Measurements from ENCODE around the gene PET117.
"Not testable (repeated sequence)": the region's sequence is repeated elsewhere in the genome, so short reads cannot be mapped to it uniquely, and the experiment has no call there.

The PET117 gene
- long read RNA-seq, transcript PET117-201 (2 exons, 1,141 nt), result major isoform, 11 of 11 reads
- long read RNA-seq, partial matches to known transcripts, result 0 of 11 reads
- long read RNA-seq, other reads (novel, unspliced or antisense), result 0 of 11 reads

- H3K27ac ChIP-seq (replicated peaks), result peak within 1 kb of the TSS; percentile 96
- no peaks in the 10 kb centered on the region for H3K27me3 ChIP-seq (ENCODE audit: insufficient read depth, poor library complexity, severe bottlenecking)
- TF ChIP-seq REST (IDR thresholded peaks at IDR 0.05; ENCODE audit: insufficient replicate concordance, low read depth) (peak; percentile 45), CTCF (IDR thresholded peaks at IDR 0.05; ENCODE audit: insufficient read depth, low read length) (no peak), POLR2AphosphoS5 (IDR thresholded peaks at IDR 0.05; ENCODE audit: low read depth) (peak; percentile 92)
- peak within 1 kb of the TSS; percentile 75 for H3K4me3 ChIP-seq (replicated peaks; ENCODE audit: insufficient read depth, low read length)
- peak; percentile 87 to 88 for DNase-seq (ENCODE audit: low read depth in 1 of 2, low spot score in 1 of 2)
Observed at GRCh38 chr20:18137412-18138265, at the start of gene PET117, which contains the start of gene KAT14. PET117 (plus strand) TSS chr20:18137863; CDS start chr20:18137956, 93 bp downstream. KAT14 (plus strand) TSS chr20:18137863; CDS start chr20:18142661, 4,798 bp downstream.

GRCh38 chr20:18088298-18088697 is 49.4 kb upstream of the PET117 start:
- DNase-seq (ENCODE audit: low read depth in 1 of 2, low spot score in 1 of 2); H3K27me3 ChIP-seq (ENCODE audit: insufficient read depth, poor library complexity, severe bottlenecking); H3K4me3 ChIP-seq (replicated peaks; ENCODE audit: insufficient read depth, low read length); H3K27ac ChIP-seq (replicated peaks): not testable (repeated sequence)

- not testable (repeated sequence) for H3K27me3 ChIP-seq (ENCODE audit: insufficient read depth, poor library complexity, severe bottlenecking)
Observed at GRCh38 chr20:18088841-18089240, 48.8 kb upstream of the PET117 start.

GRCh38 chr20:18090044-18090443 is 47.6 kb upstream of the PET117 start:
- no peak for DNase-seq (ENCODE audit: low read depth in 1 of 2, low spot score in 1 of 2)
- TF ChIP-seq GABPA (IDR thresholded peaks at IDR 0.05; ENCODE audit: low read depth), result no peak
- no peak for TF ChIP-seq CTCF (IDR thresholded peaks at IDR 0.05; ENCODE audit: insufficient read depth, low read length)
- no peak for TF ChIP-seq REST (IDR thresholded peaks at IDR 0.05; ENCODE audit: insufficient replicate concordance, low read depth)
- TF ChIP-seq SPI1 (IDR thresholded peaks at IDR 0.05; ENCODE audit: borderline replicate concordance, low read depth), result no peak
- TF ChIP-seq POLR2AphosphoS5 (IDR thresholded peaks at IDR 0.05; ENCODE audit: low read depth), result no peak
- Histone ChIP-seq H3K27me3 (ENCODE audit: insufficient read depth, poor library complexity, severe bottlenecking) (no peaks in the 10 kb centered on the region), H3K4me3 (replicated peaks; ENCODE audit: insufficient read depth, low read length) (no peak overlapping the region), H3K27ac (replicated peaks) (no peak overlapping the region)

More at GRCh38 chr20:18088841-18089240, 48.8 kb upstream of the PET117 start:
- not testable (repeated sequence) for DNase-seq (ENCODE audit: low read depth in 1 of 2, low spot score in 1 of 2); H3K27ac ChIP-seq (replicated peaks); H3K4me3 ChIP-seq (replicated peaks; ENCODE audit: insufficient read depth, low read length)
